K562 (cell line): ENCODE data around the gene ZCWPW1. TPM values are rescaled to one million over a fixed set of nuclear protein-coding genes. Genes with fewer than 3 reads are reported as not detected.

ENCODE experiments used
- BCOR ChIP-seq: fragments of 450-650 bp; IDR thresholded peaks from 2 replicates; pipeline ENCODE4 v1.6.1; 2016
- BDP1 ChIP-seq: IDR thresholded peaks from 3 replicates; pipeline ENCODE4 v1.6.1; 2011; ENCODE audit not compliant: insufficient read length, insufficient read depth
- CBX8 ChIP-seq: fragments of 200-600 bp; sonication (generic); IDR thresholded peaks from 2 replicates; pipeline ENCODE4 v1.6.1; 2012; ENCODE audit warnings: borderline replicate concordance, mixed run types, low read depth, mild to moderate bottlenecking, moderate library complexity, mixed read lengths, low read length, control low read depth, inconsistent platforms; ENCODE audit not compliant: poor library complexity, severe bottlenecking; ENCODE audit errors: extremely low read depth
- CREM ChIP-seq: IDR thresholded peaks from 2 replicates; pipeline ENCODE4 v1.6.1; 2014; ENCODE audit warnings: antibody characterized with exemption, low read depth
- GABPB2 ChIP-seq: fragments of 250-450 bp; sonication (Bioruptor Pico); conservative IDR thresholded peaks from 2 replicates; pipeline ENCODE4 v1.5.1; 2021; ENCODE audit warnings: mild to moderate bottlenecking
- GMEB1 ChIP-seq: fragments of 250-450 bp; sonication (Bioruptor Pico); IDR thresholded peaks from 2 replicates; pipeline ENCODE4 v1.4.0; 2020; ENCODE audit warnings: mild to moderate bottlenecking
- HDAC1 ChIP-seq, 2 experiments: fragments of 450-650 bp; IDR thresholded peaks; 2 replicates each; pipeline ENCODE4 v1.6.1; 2016 to 2017; ENCODE audit warnings: inconsistent platforms in 1 of 2, mild to moderate bottlenecking in 1 of 2, moderate library complexity in 1 of 2
- HMGN3 ChIP-seq: IDR thresholded peaks from 2 replicates; pipeline ENCODE4 v1.6.1; 2011; ENCODE audit warnings: borderline replicate concordance, low read depth, mild to moderate bottlenecking, mixed read lengths, low read length; ENCODE audit not compliant: insufficient read length; ENCODE audit errors: extremely low read depth
- HMGXB4 ChIP-seq: sonication (generic); formaldehyde crosslinking; IDR thresholded peaks from 2 replicates; pipeline ENCODE4 v1.8.1; 2023; ENCODE audit warnings: mild to moderate bottlenecking, missing genetic modification reagents
- KAT7 ChIP-seq: sonication (generic); formaldehyde crosslinking; IDR thresholded peaks from 2 replicates; pipeline ENCODE4 v1.8.0; 2022; ENCODE audit warnings: missing genetic modification reagents, mild to moderate bottlenecking, borderline replicate concordance
- MCM2 ChIP-seq: fragments of 450-650 bp; IDR thresholded peaks from 2 replicates; pipeline ENCODE4 v1.6.1; 2017; ENCODE audit warnings: low read depth, mild to moderate bottlenecking
- MEF2D ChIP-seq: conservative IDR thresholded peaks from 2 replicates; pipeline ENCODE4 v1.6.1; 2016; ENCODE audit warnings: low read depth, missing genetic modification characterization, missing compliant biosample characterization
- PHB2 ChIP-seq: fragments of 450-650 bp; IDR thresholded peaks from 2 replicates; pipeline ENCODE4 v1.6.1; 2017; ENCODE audit warnings: low read depth
- POLR2AphosphoS5 ChIP-seq: IDR thresholded peaks from 2 replicates; pipeline ENCODE4 v1.6.1; 2011; ENCODE audit warnings: mild to moderate bottlenecking, low read depth, low read length, moderate library complexity; ENCODE audit not compliant: control insufficient read depth, insufficient read depth
- RCOR1 ChIP-seq, 2 experiments: IDR thresholded peaks; 2 replicates each; pipeline ENCODE4 v1.6.1; 2012; ENCODE audit warnings: low read depth in 2 of 2, low read length in 2 of 2, borderline replicate concordance in 1 of 2, improper control_type of control experiment in 1 of 2
- TEAD1 ChIP-seq, 2 experiments: fragments of 450-650 bp in 1 of 2; sonication (generic) in 1 of 2; formaldehyde crosslinking; IDR thresholded peaks; 2 replicates each; pipeline versions ENCODE4 v1.4.0 to v1.8.0; 2020 to 2022; ENCODE audit warnings: mild to moderate bottlenecking in 2 of 2, missing genetic modification reagents in 1 of 2
- ZEB2 ChIP-seq: fragments of 450-650 bp; IDR thresholded peaks from 2 replicates; pipeline ENCODE4 v1.6.1; 2016
- ZFP30 ChIP-seq: fragments of 250-450 bp; sonication (Bioruptor Pico); IDR thresholded peaks from 2 replicates; pipeline ENCODE4 v1.8.0; 2022; ENCODE audit warnings: moderate library complexity, mild to moderate bottlenecking, inconsistent platforms, borderline replicate concordance
- ZNF124 ChIP-seq: sonication (generic); formaldehyde crosslinking; IDR thresholded peaks from 2 replicates; pipeline ENCODE4 v1.8.1; 2022; ENCODE audit warnings: missing genetic modification reagents
- ZNF143 ChIP-seq: sonication (generic); formaldehyde crosslinking; IDR thresholded peaks from 2 replicates; pipeline ENCODE4 v1.9.0; 2022; ENCODE audit warnings: mild to moderate bottlenecking, missing genetic modification reagents
- ZNF311 ChIP-seq: fragments of 250-450 bp; sonication (Bioruptor Pico); IDR thresholded peaks from 2 replicates; pipeline ENCODE4 v1.4.0; 2020; ENCODE audit warnings: mild to moderate bottlenecking, moderate library complexity
- ZNF347 ChIP-seq: fragments of 450-650 bp; formaldehyde crosslinking; IDR thresholded peaks from 2 replicates; pipeline ENCODE4 v1.4.0; 2020; ENCODE audit warnings: low read depth, mild to moderate bottlenecking, moderate library complexity
- ZNF512 ChIP-seq: IDR thresholded peaks from 2 replicates; pipeline ENCODE4 v1.6.1; 2016; ENCODE audit warnings: missing genetic modification characterization, missing compliant biosample characterization
- polyA plus RNA-seq, 8 experiments: library from polyadenylated mRNA; depleted of rRNA in 4 of 8; stranded (reverse) in 5 of 8; unstranded in 3 of 8; fragments of >200 nt; fragmentation: Nextera tagmentation in 2 of 8; fragmentation: Illumina TruSeq in 1 of 8; extraction: Ambion mirVana in 2 of 8; extraction: Trizol in 1 of 8; gene quantifications; 2 replicates each; pipeline versions ENCODE4 v1.2.1 to v1.2.3, GENCODE V29; 2011 to 2014; ENCODE audit warnings: inconsistent platforms in 1 of 8, missing spikeins in 1 of 8
- total RNA-seq, 7 experiments: library from RNA; depleted of rRNA in 6 of 7; stranded (reverse); fragments of >200 nt in 6 of 7; fragmentation: Illumina TruSeq in 2 of 7; extraction: Trizol in 2 of 7; gene quantifications; 2 replicates each; pipeline versions ENCODE4 v1.2.1 to v1.2.3, GENCODE V29; 2011 to 2021; ENCODE audit warnings: low replicate concordance in 1 of 7
- TF ChIP-seq, protein P1 (sequence below): fragments of 450-650 bp; IDR thresholded peaks from 2 replicates; pipeline ENCODE4 v1.6.1; 2016

The ZCWPW1 gene
- total and polyA plus RNA-seq, 9 of the 15 experiments (the other 6 are each of a cell fraction or from before 2014, with no cell fraction given): 0.18 to 1.7 (median 1.2) TPM

- TF ChIP-seq, protein P1, sequence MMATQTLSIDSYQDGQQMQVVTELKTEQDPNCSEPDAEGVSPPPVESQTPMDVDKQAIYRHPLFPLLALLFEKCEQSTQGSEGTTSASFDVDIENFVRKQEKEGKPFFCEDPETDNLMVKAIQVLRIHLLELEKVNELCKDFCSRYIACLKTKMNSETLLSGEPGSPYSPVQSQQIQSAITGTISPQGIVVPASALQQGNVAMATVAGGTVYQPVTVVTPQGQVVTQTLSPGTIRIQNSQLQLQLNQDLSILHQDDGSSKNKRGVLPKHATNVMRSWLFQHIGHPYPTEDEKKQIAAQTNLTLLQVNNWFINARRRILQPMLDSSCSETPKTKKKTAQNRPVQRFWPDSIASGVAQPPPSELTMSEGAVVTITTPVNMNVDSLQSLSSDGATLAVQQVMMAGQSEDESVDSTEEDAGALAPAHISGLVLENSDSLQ: no peak
- TF ChIP-seq HDAC1 (IDR thresholded peaks at IDR 0.05): no peak
- TF ChIP-seq MCM2: no peak
- TF ChIP-seq ZNF124 (CRISPR knock-in tag): no peak
- no peak for TF ChIP-seq TEAD1 (CRISPR knock-in tag; IDR thresholded peaks at IDR 0.05)
- no peak for TF ChIP-seq POLR2AphosphoS5
- TF ChIP-seq KAT7: peak; percentile 73; the same call in 1 of the 2 replicates
- no peak for TF ChIP-seq BCOR
- TF ChIP-seq ZFP30 (CRISPR knock-in tag): no peak
- no peak for TF ChIP-seq PHB2
- no peak for TF ChIP-seq ZNF347 (CRISPR knock-in tag)
- no peak for TF ChIP-seq CREM
- TF ChIP-seq GABPB2: no peak
- TF ChIP-seq HMGXB4 (CRISPR knock-in tag): no peak
- no peak for TF ChIP-seq ZNF512
- no peak for TF ChIP-seq MEF2D
- no peak for TF ChIP-seq ZNF311 (CRISPR knock-in tag)
- no peak for TF ChIP-seq ZEB2
- TF ChIP-seq BDP1: no peak
- no peak for TF ChIP-seq HMGN3
- no peak for TF ChIP-seq CBX8
- TF ChIP-seq RCOR1 (IDR thresholded peaks at IDR 0.05; ENCODE audit: borderline replicate concordance in 1 of 2, low read depth in 2 of 2, low read length in 2 of 2): no peak
- no peak for TF ChIP-seq GMEB1
- TF ChIP-seq ZNF143 (CRISPR knock-in tag): no peak
Observed at GRCh38 chr7:100432053-100432452, 3.5 kb upstream of the ZCWPW1 start (continued).
